ENCODE results near the gene PHF20.
A peak's percentile ranks its signal among the peaks of the same experiment; 100 is the strongest.
"Not testable (repeated sequence)": the region's sequence is repeated elsewhere in the genome, so short reads cannot be mapped to it uniquely, and the experiment has no call there.

PHF20 gene

GRCh38 chr20:35830264-35830663 is 58.4 kb downstream of the PHF20 start:
- Histone ChIP-seq H3K4me3 (ENCODE audit: low read length) (no peak overlapping the region), H3K9me3 (ENCODE audit: control insufficient read depth, low read depth, low read length) (no peaks in the 10 kb centered on the region), H3K27ac (ENCODE audit: low read length) (no peak overlapping the region), H3K27me3 (ENCODE audit: control insufficient read depth, insufficient read depth, low read length) (no peaks in the 10 kb centered on the region), H3K36me3 (ENCODE audit: control insufficient read depth, low read depth, low read length) (no peaks in the 10 kb centered on the region), H3K9ac (ENCODE audit: low read length) (no peak overlapping the region), H3K4me1 (ENCODE audit: control insufficient read depth, low read depth, low read length) (no peaks in the 10 kb centered on the region)

- H3K4me1 ChIP-seq (ENCODE audit: control insufficient read depth, low read depth, low read length) = no peaks in the 10 kb centered on the region
- H3K27ac ChIP-seq (ENCODE audit: low read length) = no peak overlapping the region
- no peak overlapping the region for H3K9ac ChIP-seq (ENCODE audit: low read length)
- H3K9me3 ChIP-seq (ENCODE audit: control insufficient read depth, low read depth, low read length) = no peaks in the 10 kb centered on the region
- no peak overlapping the region for H3K4me3 ChIP-seq (ENCODE audit: low read length)
- H3K27me3 ChIP-seq (ENCODE audit: control insufficient read depth, insufficient read depth, low read length) = no peaks in the 10 kb centered on the region
- no peaks in the 10 kb centered on the region for H3K36me3 ChIP-seq (ENCODE audit: control insufficient read depth, low read depth, low read length)
Observed at GRCh38 chr20:35831029-35831428, 59.2 kb downstream of the PHF20 start.

- Histone ChIP-seq H3K27me3 (ENCODE audit: control insufficient read depth, insufficient read depth, low read length) (no peaks in the 10 kb centered on the region), H3K36me3 (ENCODE audit: control insufficient read depth, low read depth, low read length) (no peaks in the 10 kb centered on the region), H3K4me1 (ENCODE audit: control insufficient read depth, low read depth, low read length) (no peaks in the 10 kb centered on the region), H3K27ac (ENCODE audit: low read length) (no peak overlapping the region), H3K9me3 (ENCODE audit: control insufficient read depth, low read depth, low read length) (no peaks in the 10 kb centered on the region), H3K9ac (ENCODE audit: low read length) (no peak overlapping the region), H3K4me3 (ENCODE audit: low read length) (no peak overlapping the region)
Observed at GRCh38 chr20:35831971-35832370, 60.2 kb downstream of the PHF20 start.

GRCh38 chr20:35833241-35833640 is 61.4 kb downstream of the PHF20 start:
- no peaks in the 10 kb centered on the region for H3K36me3 ChIP-seq (ENCODE audit: control insufficient read depth, low read depth, low read length)
- no peaks in the 10 kb centered on the region for H3K9me3 ChIP-seq (ENCODE audit: control insufficient read depth, low read depth, low read length)
- H3K9ac ChIP-seq (ENCODE audit: low read length) = no peak overlapping the region
- no peaks in the 10 kb centered on the region for H3K27me3 ChIP-seq (ENCODE audit: control insufficient read depth, insufficient read depth, low read length)
- no peak overlapping the region for H3K4me3 ChIP-seq (ENCODE audit: low read length)
- H3K4me1 ChIP-seq (ENCODE audit: control insufficient read depth, low read depth, low read length) = peaks cover 6% of the 10 kb centered on the region
- H3K27ac ChIP-seq (ENCODE audit: low read length) = no peak overlapping the region

- no peak overlapping the region for H3K4me3 ChIP-seq (ENCODE audit: low read length)
Observed at GRCh38 chr20:35837577-35838195, 65.9 kb downstream of the PHF20 start.

GRCh38 chr20:35838205-35838604 is 66.4 kb downstream of the PHF20 start:
- no peak overlapping the region for H3K4me3 ChIP-seq (ENCODE audit: low read length)

More at GRCh38 chr20:35837577-35838195, 65.9 kb downstream of the PHF20 start:
- Histone ChIP-seq H3K4me1 (ENCODE audit: control insufficient read depth, low read depth, low read length) (peaks cover 6% of the 10 kb centered on the region), H3K9me3 (ENCODE audit: control insufficient read depth, low read depth, low read length) (no peaks in the 10 kb centered on the region), H3K27me3 (ENCODE audit: control insufficient read depth, insufficient read depth, low read length) (no peaks in the 10 kb centered on the region), H3K27ac (ENCODE audit: low read length) (no peak overlapping the region), H3K9ac (ENCODE audit: low read length) (peak overlapping the region; percentile 36), H3K36me3 (ENCODE audit: control insufficient read depth, low read depth, low read length) (peaks cover 2% of the 10 kb centered on the region)

GRCh38 chr20:35839904-35840303 is 68.1 kb downstream of the PHF20 start:
- Histone ChIP-seq H3K27ac (ENCODE audit: low read length) (no peak overlapping the region), H3K27me3 (ENCODE audit: control insufficient read depth, insufficient read depth, low read length) (no peaks in the 10 kb centered on the region), H3K4me1 (ENCODE audit: control insufficient read depth, low read depth, low read length) (peaks cover 6% of the 10 kb centered on the region), H3K9me3 (ENCODE audit: control insufficient read depth, low read depth, low read length) (no peaks in the 10 kb centered on the region), H3K36me3 (ENCODE audit: control insufficient read depth, low read depth, low read length) (peaks cover 17% of the 10 kb centered on the region), H3K9ac (ENCODE audit: low read length) (no peak overlapping the region), H3K4me3 (ENCODE audit: low read length) (no peak overlapping the region)

More at GRCh38 chr20:35838205-35838604, 66.4 kb downstream of the PHF20 start:
- H3K27ac ChIP-seq (ENCODE audit: low read length) = no peak overlapping the region
- H3K9me3 ChIP-seq (ENCODE audit: control insufficient read depth, low read depth, low read length) = no peaks in the 10 kb centered on the region
- peak overlapping the region; percentile 36 for H3K9ac ChIP-seq (ENCODE audit: low read length)
- H3K27me3 ChIP-seq (ENCODE audit: control insufficient read depth, insufficient read depth, low read length) = no peaks in the 10 kb centered on the region
- peaks cover 7% of the 10 kb centered on the region for H3K36me3 ChIP-seq (ENCODE audit: control insufficient read depth, low read depth, low read length)
- peaks cover 6% of the 10 kb centered on the region for H3K4me1 ChIP-seq (ENCODE audit: control insufficient read depth, low read depth, low read length)

GRCh38 chr20:35840421-35840820 is 68.6 kb downstream of the PHF20 start:
- Histone ChIP-seq H3K27ac (ENCODE audit: low read length) (no peak overlapping the region), H3K9me3 (ENCODE audit: control insufficient read depth, low read depth, low read length) (no peaks in the 10 kb centered on the region), H3K4me1 (ENCODE audit: control insufficient read depth, low read depth, low read length) (peaks cover 6% of the 10 kb centered on the region), H3K27me3 (ENCODE audit: control insufficient read depth, insufficient read depth, low read length) (no peaks in the 10 kb centered on the region), H3K9ac (ENCODE audit: low read length) (no peak overlapping the region), H3K36me3 (ENCODE audit: control insufficient read depth, low read depth, low read length) (peaks cover 18% of the 10 kb centered on the region), H3K4me3 (ENCODE audit: low read length) (no peak overlapping the region)

- Histone ChIP-seq H3K9ac (ENCODE audit: low read length) (no peak overlapping the region), H3K9me3 (ENCODE audit: control insufficient read depth, low read depth, low read length) (no peaks in the 10 kb centered on the region), H3K36me3 (ENCODE audit: control insufficient read depth, low read depth, low read length) (peaks cover 18% of the 10 kb centered on the region), H3K27me3 (ENCODE audit: control insufficient read depth, insufficient read depth, low read length) (no peaks in the 10 kb centered on the region), H3K4me1 (ENCODE audit: control insufficient read depth, low read depth, low read length) (peaks cover 6% of the 10 kb centered on the region), H3K4me3 (ENCODE audit: low read length) (no peak overlapping the region), H3K27ac (ENCODE audit: low read length) (no peak overlapping the region)
Observed at GRCh38 chr20:35842361-35842760, 70.5 kb downstream of the PHF20 start.

- H3K36me3 ChIP-seq (ENCODE audit: control insufficient read depth, low read depth, low read length) = peaks cover 25% of the 10 kb centered on the region
- H3K4me1 ChIP-seq (ENCODE audit: control insufficient read depth, low read depth, low read length); H3K9ac ChIP-seq (ENCODE audit: low read length); H3K4me3 ChIP-seq (ENCODE audit: low read length); H3K27ac ChIP-seq (ENCODE audit: low read length); H3K27me3 ChIP-seq (ENCODE audit: control insufficient read depth, insufficient read depth, low read length); H3K9me3 ChIP-seq (ENCODE audit: control insufficient read depth, low read depth, low read length): not testable (repeated sequence)
Observed at GRCh38 chr20:35843894-35844293, 72.1 kb downstream of the PHF20 start.

GRCh38 chr20:35845561-35845960 is 73.7 kb downstream of the PHF20 start:
- Histone ChIP-seq H3K36me3 (ENCODE audit: control insufficient read depth, low read depth, low read length) (peaks cover 25% of the 10 kb centered on the region), H3K27me3 (ENCODE audit: control insufficient read depth, insufficient read depth, low read length) (no peaks in the 10 kb centered on the region), H3K9me3 (ENCODE audit: control insufficient read depth, low read depth, low read length) (no peaks in the 10 kb centered on the region), H3K27ac (ENCODE audit: low read length) (no peak overlapping the region), H3K4me1 (ENCODE audit: control insufficient read depth, low read depth, low read length) (no peaks in the 10 kb centered on the region), H3K9ac (ENCODE audit: low read length) (no peak overlapping the region), H3K4me3 (ENCODE audit: low read length) (no peak overlapping the region)

GRCh38 chr20:35849706-35850105 is 77.9 kb downstream of the PHF20 start:
- Histone ChIP-seq H3K36me3 (ENCODE audit: control insufficient read depth, low read depth, low read length) (peaks cover 18% of the 10 kb centered on the region), H3K27ac (ENCODE audit: low read length) (no peak overlapping the region), H3K9me3 (ENCODE audit: control insufficient read depth, low read depth, low read length) (no peaks in the 10 kb centered on the region), H3K27me3 (ENCODE audit: control insufficient read depth, insufficient read depth, low read length) (no peaks in the 10 kb centered on the region), H3K4me3 (ENCODE audit: low read length) (no peak overlapping the region), H3K4me1 (ENCODE audit: control insufficient read depth, low read depth, low read length) (no peaks in the 10 kb centered on the region), H3K9ac (ENCODE audit: low read length) (no peak overlapping the region)

Measured in iPS-18a (cell line).